Ramos (cell line): Measurements from ENCODE around the gene IL17RD.

ENCODE experiments used
- in situ Hi-C: fragments of 300-500 bp; cut with MboI; formaldehyde crosslinking; loops from one replicate; pipeline ENCODE4 v1.14.3; 2022; ENCODE audit warnings: low sequenced_read_pairs; ENCODE audit not compliant: unreplicated experiment

The IL17RD gene

DNA sequence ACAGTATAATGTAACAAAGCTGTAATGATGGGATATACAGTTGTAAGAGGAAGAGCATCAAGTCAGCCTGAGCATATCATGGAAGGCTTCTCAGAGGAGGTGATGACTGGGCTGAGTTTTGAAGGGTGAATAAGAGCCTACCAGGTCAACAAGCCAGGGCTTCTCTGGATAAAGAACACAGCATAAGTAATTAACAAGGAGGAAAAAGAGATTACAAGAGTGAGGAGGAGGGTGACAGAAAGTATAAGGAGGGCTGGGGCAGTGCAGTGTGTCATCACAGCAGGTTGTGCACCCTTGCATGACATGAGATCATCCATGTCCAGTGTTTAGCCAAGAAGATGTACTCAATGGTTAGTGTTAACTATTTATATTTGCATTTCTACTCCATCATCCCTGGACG, 121.6 kb downstream of the IL17RD start:
- in situ Hi-C loops, result no loop called here

- in situ Hi-C loops, result no loop called here
These were observed 123.5 kb downstream of the IL17RD start for GRCh38 chr3:57041674-57042073.
